AG04450 (cell line): ENCODE results near the gene AP5Z1. TPM values are rescaled to one million over a fixed set of nuclear protein-coding genes. Genes with fewer than 3 reads are reported as not detected.

Experiments
- CTCF ChIA-PET: fragments of 300-600, 350-600 bp; formaldehyde crosslinking; extraction: SDS; loops from one replicate; lab custom pipeline; 2022; ENCODE audit warnings: antibody characterized with exemption, inconsistent platforms; lab: Charles Lee
- POLR2A ChIA-PET: fragments of 350-600 bp; formaldehyde crosslinking; extraction: SDS; loops from one replicate; lab custom pipeline; 2021; ENCODE audit warnings: antibody characterized with exemption, inconsistent platforms; lab: Yijun Ruan, JAX
- DNase-seq: peaks from one replicate; pipeline ENCODE4 v3.0.0-alpha.2; 2011; ENCODE audit warnings: low read depth, low spot score
- H3K27ac ChIP-seq: one replicate; pipeline ENCODE4 v1.5.1; 2012; ENCODE audit warnings: low read depth, low read length, control low read depth
- H3K27me3 ChIP-seq: one replicate; pipeline ENCODE4 v1.6.0; 2012; ENCODE audit warnings: low read length; ENCODE audit not compliant: control insufficient read depth, insufficient read depth
- H3K4me3 ChIP-seq: 2 replicates; pipeline ENCODE4 v1.5.1; 2011; ENCODE audit warnings: mild to moderate bottlenecking, low read depth, low read length, control low read depth
- H3K9me3 ChIP-seq: 2 replicates; pipeline ENCODE4 v1.5.1; 2012; ENCODE audit warnings: low read length; ENCODE audit not compliant: control insufficient read depth, insufficient read depth
- polyA plus RNA-seq: library from polyadenylated mRNA; depleted of rRNA; stranded (reverse); fragments of >200 nt; gene quantifications from 2 replicates; pipeline ENCODE4 v1.2.3, GENCODE V29; 2011
- TF ChIP-seq, protein P1 (sequence below): IDR thresholded peaks from 2 replicates; pipeline ENCODE4 v1.5.1; 2011; ENCODE audit warnings: low read depth, low read length, control low read depth, inconsistent platforms

The AP5Z1 gene
- polyA plus RNA-seq, 1 experiment = 12.6 TPM

DNA sequence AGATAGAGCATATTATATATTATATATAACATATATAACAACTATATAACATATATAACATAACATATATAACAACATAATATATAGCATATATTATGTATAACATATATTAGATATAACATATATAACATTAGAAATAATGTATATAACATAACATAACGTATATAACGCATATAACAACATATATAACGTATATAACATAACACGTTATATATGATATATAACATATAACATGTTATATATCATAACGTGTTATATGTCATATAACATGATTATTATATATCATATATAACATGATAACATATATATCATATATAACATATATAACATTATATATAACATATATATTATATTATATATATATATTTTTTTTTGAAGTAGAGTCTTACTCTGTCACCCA, 3.7 kb downstream of the AP5Z1 start:
- POLR2A ChIA-PET = no interaction called here

DNA sequence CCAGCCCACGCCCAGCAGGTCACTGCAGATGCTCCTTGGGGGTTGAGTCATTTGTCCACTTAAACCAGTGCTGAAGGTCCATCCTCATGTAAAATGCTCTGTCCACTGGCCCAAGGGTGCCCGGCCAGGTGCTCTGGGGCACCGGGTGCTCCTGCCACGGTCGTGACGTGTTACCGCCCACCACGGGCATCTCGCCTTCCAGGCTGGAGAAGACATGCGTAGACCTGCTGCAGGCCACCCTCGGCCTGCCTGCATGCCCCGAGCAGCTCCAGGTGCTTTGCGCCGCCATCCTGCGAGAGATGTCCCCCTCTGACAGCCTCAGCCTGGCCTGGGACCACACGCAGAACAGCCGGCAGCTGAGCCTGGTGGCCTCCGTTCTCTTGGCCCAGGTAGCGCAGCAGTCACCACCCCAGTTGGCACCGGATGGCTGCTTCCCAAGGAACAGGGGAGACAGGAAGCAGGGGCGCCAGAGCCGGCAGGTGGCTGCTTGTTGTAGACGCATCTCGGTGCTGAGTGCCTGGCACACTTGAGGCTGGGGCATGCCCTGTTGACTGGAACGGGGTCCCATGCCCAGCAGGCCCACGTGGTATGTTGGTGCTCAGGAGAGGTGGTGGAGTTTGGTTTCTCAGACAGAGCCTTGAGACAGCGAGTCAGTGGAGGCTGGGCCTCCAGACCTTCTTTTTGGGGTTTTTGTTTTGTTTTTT, 6.1 kb downstream of the AP5Z1 start:
- ChIA-PET POLR2A (no interaction called here), CTCF (interaction anchor here (0.5 kb wide), 1 partner anchor 11 kb away, joined by 3 read pairs; no protein-coding TSS in a partner anchor)
- H3K27ac ChIP-seq = no peak overlapping the region
- no peak for DNase-seq
- no peak overlapping the region for H3K4me3 ChIP-seq
- H3K9me3 ChIP-seq = no peaks in the 10 kb centered on the region; the same call in 1 of the 2 replicates
- TF ChIP-seq, protein P1, sequence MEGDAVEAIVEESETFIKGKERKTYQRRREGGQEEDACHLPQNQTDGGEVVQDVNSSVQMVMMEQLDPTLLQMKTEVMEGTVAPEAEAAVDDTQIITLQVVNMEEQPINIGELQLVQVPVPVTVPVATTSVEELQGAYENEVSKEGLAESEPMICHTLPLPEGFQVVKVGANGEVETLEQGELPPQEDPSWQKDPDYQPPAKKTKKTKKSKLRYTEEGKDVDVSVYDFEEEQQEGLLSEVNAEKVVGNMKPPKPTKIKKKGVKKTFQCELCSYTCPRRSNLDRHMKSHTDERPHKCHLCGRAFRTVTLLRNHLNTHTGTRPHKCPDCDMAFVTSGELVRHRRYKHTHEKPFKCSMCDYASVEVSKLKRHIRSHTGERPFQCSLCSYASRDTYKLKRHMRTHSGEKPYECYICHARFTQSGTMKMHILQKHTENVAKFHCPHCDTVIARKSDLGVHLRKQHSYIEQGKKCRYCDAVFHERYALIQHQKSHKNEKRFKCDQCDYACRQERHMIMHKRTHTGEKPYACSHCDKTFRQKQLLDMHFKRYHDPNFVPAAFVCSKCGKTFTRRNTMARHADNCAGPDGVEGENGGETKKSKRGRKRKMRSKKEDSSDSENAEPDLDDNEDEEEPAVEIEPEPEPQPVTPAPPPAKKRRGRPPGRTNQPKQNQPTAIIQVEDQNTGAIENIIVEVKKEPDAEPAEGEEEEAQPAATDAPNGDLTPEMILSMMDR = no peak
- no peaks in the 10 kb centered on the region for H3K27me3 ChIP-seq

More for the DNA sequence above, 3.7 kb downstream of the AP5Z1 start:
- no peaks in the 10 kb centered on the region; the same call in 1 of the 2 replicates for H3K9me3 ChIP-seq
- TF ChIP-seq, protein P1 = no peak
- no peak overlapping the region for H3K27ac ChIP-seq
- CTCF ChIA-PET = no interaction called here
- DNase-seq = no peak
- no peak overlapping the region for H3K4me3 ChIP-seq
- no peaks in the 10 kb centered on the region for H3K27me3 ChIP-seq

DNA sequence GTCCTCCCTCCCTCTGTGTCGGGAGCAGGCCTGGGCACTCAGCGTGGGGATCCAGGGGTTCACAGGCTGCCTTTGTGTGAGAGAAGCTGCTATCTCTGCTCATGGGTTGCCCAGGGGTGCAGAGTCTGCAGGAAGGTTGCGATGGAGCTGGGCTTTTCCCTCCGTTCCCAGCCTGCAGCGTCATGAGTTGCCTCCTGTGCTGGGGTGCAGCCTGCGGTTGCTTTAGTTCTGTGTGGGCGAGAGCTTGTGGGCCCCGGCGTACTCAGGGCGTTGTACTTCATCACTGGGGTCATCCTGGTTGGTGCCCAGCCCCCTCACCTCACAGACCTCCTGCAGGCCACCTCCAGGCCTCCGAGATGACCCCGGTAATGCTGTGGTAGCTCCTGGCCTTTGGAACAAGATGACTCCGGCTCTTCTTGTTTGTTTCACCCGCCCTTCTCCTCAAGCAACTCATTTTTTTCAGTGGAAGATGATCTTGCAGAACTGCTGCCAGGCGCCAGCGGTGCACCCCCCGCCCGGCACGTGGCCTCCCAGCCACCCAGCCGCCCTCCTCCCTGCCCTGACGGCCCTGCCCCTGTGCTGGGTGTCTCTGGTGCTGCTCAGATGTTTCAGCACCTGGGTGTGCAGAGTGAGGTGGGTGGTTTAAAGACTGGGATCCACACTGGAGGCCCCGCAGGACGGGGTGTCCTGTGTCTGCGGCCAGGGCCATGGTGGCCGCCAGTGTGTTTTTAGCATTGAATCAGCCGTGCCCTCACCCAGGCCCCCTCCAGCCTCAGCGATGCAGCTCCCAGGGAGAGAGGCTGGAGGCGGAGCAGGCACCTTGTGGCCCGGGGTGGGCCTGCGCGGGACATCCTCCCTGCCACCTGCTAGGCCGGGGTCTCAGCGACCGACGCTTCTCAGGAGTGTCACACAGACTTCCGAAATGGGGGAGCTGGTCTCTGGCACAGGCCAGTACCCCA, 7.2 kb downstream of the AP5Z1 start:
- Histone ChIP-seq H3K27ac (no peak overlapping the region), H3K27me3 (no peaks in the 10 kb centered on the region), H3K4me3 (no peak overlapping the region), H3K9me3 (no peaks in the 10 kb centered on the region; the same call in 1 of the 2 replicates)
- no peak for DNase-seq
- TF ChIP-seq, protein P1 = no peak
- ChIA-PET CTCF (no interaction called here), POLR2A (no interaction called here)

DNA sequence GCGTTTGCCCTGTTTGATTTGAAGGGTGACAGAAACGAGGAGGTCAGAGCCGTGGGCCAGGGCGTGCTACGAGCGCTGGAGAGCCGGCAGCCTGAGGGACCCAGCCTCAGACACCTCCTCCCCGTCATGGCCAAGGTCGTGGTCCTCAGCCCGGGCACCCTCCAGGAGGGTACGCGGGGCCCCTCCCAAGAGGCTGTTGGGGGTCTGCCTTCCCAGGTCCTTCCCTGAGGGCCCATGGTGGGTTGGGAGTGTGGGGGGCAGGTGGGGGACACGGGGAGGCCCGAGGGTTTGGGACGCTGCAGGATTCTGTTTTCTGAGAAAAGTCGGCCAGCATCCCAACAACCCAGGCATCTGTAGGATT, 7.8 kb downstream of the AP5Z1 start:
- TF ChIP-seq, protein P1 = no peak
- Histone ChIP-seq H3K9me3 (no peaks in the 10 kb centered on the region; the same call in 1 of the 2 replicates), H3K27me3 (no peaks in the 10 kb centered on the region), H3K27ac (no peak overlapping the region), H3K4me3 (no peak overlapping the region)
- ChIA-PET CTCF (no interaction called here), POLR2A (no interaction called here)
- no peak for DNase-seq
